Measurements from ENCODE around the gene ENPP7.

GRCh38 chr17:79711715-79712305 is 18.9 kb upstream of the ENPP7 start:
- TF ChIP-seq, protein P1, sequence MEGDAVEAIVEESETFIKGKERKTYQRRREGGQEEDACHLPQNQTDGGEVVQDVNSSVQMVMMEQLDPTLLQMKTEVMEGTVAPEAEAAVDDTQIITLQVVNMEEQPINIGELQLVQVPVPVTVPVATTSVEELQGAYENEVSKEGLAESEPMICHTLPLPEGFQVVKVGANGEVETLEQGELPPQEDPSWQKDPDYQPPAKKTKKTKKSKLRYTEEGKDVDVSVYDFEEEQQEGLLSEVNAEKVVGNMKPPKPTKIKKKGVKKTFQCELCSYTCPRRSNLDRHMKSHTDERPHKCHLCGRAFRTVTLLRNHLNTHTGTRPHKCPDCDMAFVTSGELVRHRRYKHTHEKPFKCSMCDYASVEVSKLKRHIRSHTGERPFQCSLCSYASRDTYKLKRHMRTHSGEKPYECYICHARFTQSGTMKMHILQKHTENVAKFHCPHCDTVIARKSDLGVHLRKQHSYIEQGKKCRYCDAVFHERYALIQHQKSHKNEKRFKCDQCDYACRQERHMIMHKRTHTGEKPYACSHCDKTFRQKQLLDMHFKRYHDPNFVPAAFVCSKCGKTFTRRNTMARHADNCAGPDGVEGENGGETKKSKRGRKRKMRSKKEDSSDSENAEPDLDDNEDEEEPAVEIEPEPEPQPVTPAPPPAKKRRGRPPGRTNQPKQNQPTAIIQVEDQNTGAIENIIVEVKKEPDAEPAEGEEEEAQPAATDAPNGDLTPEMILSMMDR (IDR thresholded peaks at IDR 0.05) = no peak
- TF ChIP-seq POLR2A (IDR thresholded peaks at IDR 0.05; ENCODE audit: low read depth) (no peak), POLR2AphosphoS5 (IDR thresholded peaks at IDR 0.05) (no peak), EP300 (IDR thresholded peaks at IDR 0.05) (no peak)
